Kidney (tissue), 14 donors: ENCODE results near the gene DSG2. TPM values are rescaled to one million over a fixed set of nuclear protein-coding genes. Genes with fewer than 3 reads are reported as not detected.

ENCODE experiments used
- DNase-seq, 5 donors: peaks; one replicate each; pipeline ENCODE4 v3.0.0-alpha.2; 2013 to 2020
- FAIRE-seq: peaks from 2 replicates; lab custom pipeline; 2012; peaks lifted over from hg19 to GRCh38; lab: Jason Lieb, UNC
- H3K27ac ChIP-seq, 2 donors: one replicate each; pipeline ENCODE4 v1.7.0; 2013; ENCODE audit warnings: low read depth in 2 of 2, low read length in 2 of 2, inconsistent platforms in 1 of 2
- H3K27me3 ChIP-seq: one replicate; pipeline ENCODE4 v1.7.1; 2013; ENCODE audit warnings: low read length, inconsistent platforms; ENCODE audit not compliant: control insufficient read depth, insufficient read depth
- H3K36me3 ChIP-seq, 3 donors: one replicate each; pipeline versions ENCODE4 v1.7.0 to v1.7.1; 2013; ENCODE audit warnings: low read length in 3 of 3, control low read depth in 1 of 3, inconsistent platforms in 1 of 3; ENCODE audit not compliant: insufficient read depth in 3 of 3, control insufficient read depth in 2 of 3
- H3K4me1 ChIP-seq, 3 donors: one replicate each; pipeline versions ENCODE4 v1.7.0 to v1.7.1; 2013; ENCODE audit warnings: low read length in 3 of 3, inconsistent platforms in 1 of 3, low read depth in 1 of 3; ENCODE audit not compliant: control insufficient read depth in 2 of 3, insufficient read depth in 2 of 3
- H3K4me3 ChIP-seq, 3 donors: one replicate each; pipeline versions ENCODE4 v1.7.0 to v1.8.1; 2013; ENCODE audit warnings: low read length in 3 of 3, control low read depth in 1 of 3, inconsistent platforms in 1 of 3
- H3K9ac ChIP-seq, 3 donors: one replicate each; pipeline versions ENCODE4 v1.7.0 to v1.7.1; 2013; ENCODE audit warnings: low read length in 3 of 3, control low read depth in 1 of 3, inconsistent platforms in 1 of 3
- H3K9me3 ChIP-seq, 3 donors: one replicate each; pipeline versions ENCODE4 v1.7.0 to v1.7.1; 2013; ENCODE audit warnings: low read length in 3 of 3, control low read depth in 1 of 3, inconsistent platforms in 1 of 3; ENCODE audit not compliant: control insufficient read depth in 2 of 3, insufficient read depth in 1 of 3
- intact Hi-C: fragments of 100-400 bp; cut with DNase I; formaldehyde crosslinking; loops from one replicate; pipeline ENCODE4 v1.11.1; 2022
- polyA plus RNA-seq: library from polyadenylated mRNA; stranded (reverse); fragments of 350-450 nt; fragmentation: Illumina TruSeq; extraction: RNeasy Lipid Tissue Mini Kit (QIAGEN cat#74804); gene quantifications from one replicate; pipeline ENCODE4 v1.2.3, GENCODE V29; 2014; ENCODE audit warnings: low read depth, low replicate concordance; ENCODE audit not compliant: insufficient read depth
- total RNA-seq: library from RNA; stranded (reverse); fragmentation: NEBNext Ultra II Directional; extraction: Animal tissue kit (Norgen Biotek cat#: 25700); gene quantifications from one replicate; pipeline ENCODE4 v1.2.1, GENCODE V29; 2021
- TF ChIP-seq, protein P1 (sequence below): IDR thresholded peaks from 3 replicates; pipeline ENCODE4 v1.5.1; 2012; ENCODE audit warnings: mild to moderate bottlenecking, moderate library complexity, borderline replicate concordance; ENCODE audit not compliant: insufficient read depth; ENCODE audit errors: extremely low read depth
- donor health status: control.
- donor health status: control.
- donor health status: control.
- donor health status: control.
- donor health status: control.
- donor health status: DM: yes; HTN: yes; CAD: no.
- donor health status: Normal renal cell carcinoma (clear cell type).

Gene DSG2
- total and polyA plus RNA-seq, 2 donors from 2014 or later = 20.5 to 63.0 TPM

DNA sequence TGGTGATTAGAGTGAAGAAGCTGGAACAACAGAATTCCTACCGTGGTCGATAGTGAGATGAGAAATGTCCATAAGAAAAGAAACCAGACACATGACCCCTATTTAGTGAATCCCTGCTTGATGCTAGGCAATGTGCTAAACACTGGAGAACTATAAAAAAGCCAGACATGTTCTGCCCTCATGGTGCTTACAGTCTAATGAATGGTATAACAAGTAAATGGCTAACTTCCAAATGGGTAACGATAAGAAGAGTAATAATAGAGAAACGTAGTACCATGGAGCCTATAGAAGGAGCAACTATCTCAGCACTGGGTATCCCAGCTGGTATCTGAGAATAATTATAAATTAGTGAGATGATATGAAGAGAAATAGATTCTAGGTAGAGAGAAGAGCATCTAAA is 5.0 kb downstream of the DSG2 start:
- Histone ChIP-seq H3K4me3 (no peak overlapping the region), H3K36me3 (no peaks in the 10 kb centered on the region), H3K4me1 (peaks cover 0 to 2% (median 0%) of the 10 kb centered on the region in 3 donors), H3K9me3 (no peaks in the 10 kb centered on the region), H3K27ac (no peak overlapping the region), H3K9ac (no peak overlapping the region), H3K27me3 (no peaks in the 10 kb centered on the region)
- no peak for DNase-seq
- intact Hi-C loops = no loop called here
- TF ChIP-seq, protein P1, sequence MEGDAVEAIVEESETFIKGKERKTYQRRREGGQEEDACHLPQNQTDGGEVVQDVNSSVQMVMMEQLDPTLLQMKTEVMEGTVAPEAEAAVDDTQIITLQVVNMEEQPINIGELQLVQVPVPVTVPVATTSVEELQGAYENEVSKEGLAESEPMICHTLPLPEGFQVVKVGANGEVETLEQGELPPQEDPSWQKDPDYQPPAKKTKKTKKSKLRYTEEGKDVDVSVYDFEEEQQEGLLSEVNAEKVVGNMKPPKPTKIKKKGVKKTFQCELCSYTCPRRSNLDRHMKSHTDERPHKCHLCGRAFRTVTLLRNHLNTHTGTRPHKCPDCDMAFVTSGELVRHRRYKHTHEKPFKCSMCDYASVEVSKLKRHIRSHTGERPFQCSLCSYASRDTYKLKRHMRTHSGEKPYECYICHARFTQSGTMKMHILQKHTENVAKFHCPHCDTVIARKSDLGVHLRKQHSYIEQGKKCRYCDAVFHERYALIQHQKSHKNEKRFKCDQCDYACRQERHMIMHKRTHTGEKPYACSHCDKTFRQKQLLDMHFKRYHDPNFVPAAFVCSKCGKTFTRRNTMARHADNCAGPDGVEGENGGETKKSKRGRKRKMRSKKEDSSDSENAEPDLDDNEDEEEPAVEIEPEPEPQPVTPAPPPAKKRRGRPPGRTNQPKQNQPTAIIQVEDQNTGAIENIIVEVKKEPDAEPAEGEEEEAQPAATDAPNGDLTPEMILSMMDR = no peak
- no peak for FAIRE-seq

DNA sequence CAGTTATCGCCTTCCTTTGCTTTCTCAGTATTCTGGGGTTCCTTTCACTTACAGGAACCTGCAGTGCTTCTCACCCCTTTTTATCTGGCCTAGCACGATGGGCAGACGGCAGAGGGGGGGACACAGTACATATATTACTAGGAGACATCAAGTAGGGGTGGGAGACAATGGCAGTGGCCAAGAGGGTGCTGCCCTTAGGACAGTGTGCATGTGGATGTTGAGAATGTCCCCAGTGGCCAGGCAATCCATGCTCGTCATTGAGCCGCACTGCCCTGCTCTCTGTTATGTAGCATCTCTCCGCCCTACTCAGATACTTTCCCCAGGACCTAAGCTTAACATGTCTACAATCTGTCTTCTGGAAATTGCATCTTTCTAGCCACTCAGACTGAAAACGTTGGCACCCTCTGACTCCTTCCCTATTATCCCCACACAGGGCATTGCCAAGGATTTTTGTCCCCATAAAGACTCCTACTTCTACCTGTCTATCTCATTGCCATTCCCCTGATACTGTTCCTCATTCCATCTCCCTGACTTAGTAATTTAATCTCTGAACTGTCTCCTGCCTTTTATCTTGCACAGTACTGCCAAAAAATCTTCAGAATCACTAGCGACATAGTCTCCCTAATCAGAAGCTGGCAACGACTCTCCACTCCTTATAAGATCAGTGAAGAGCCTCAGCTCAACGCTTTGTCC is 6.6 kb downstream of the DSG2 start:
- no peak for DNase-seq
- no peak overlapping the region for H3K27ac ChIP-seq
- no peak overlapping the region for H3K4me3 ChIP-seq
- no peaks in the 10 kb centered on the region for H3K36me3 ChIP-seq
- H3K9me3 ChIP-seq = no peaks in the 10 kb centered on the region
- H3K27me3 ChIP-seq = no peaks in the 10 kb centered on the region
- peaks cover 0 to 2% (median 0%) of the 10 kb centered on the region in 3 donors for H3K4me1 ChIP-seq
- TF ChIP-seq, protein P1 = no peak
- intact Hi-C loops = no loop called here
- no peak overlapping the region for H3K9ac ChIP-seq
- no peak for FAIRE-seq

DNA sequence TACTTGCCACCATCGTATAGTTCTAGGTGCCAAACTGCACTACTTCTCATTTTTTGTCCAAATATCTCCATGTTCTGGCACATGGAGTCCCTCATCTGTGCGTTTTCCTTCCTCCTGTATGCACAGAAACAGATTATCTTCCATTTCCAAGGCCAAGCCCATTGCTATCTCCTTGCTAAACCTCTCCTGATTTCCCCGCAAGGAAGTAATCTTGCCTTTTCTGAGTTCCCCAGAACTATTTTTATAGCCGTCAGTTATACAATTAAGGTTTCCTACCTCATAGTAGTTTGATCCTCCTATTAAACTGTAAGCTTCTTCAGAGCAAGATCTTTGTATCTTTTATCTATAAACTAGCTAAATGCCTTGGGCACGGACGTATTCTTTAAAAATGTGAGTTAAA is 7.2 kb downstream of the DSG2 start:
- DNase-seq = no peak
- Histone ChIP-seq H3K9me3 (no peaks in the 10 kb centered on the region), H3K36me3 (no peaks in the 10 kb centered on the region), H3K27me3 (no peaks in the 10 kb centered on the region), H3K4me1 (peaks cover 0 to 1% (median 0%) of the 10 kb centered on the region in 3 donors), H3K27ac (no peak overlapping the region), H3K4me3 (no peak overlapping the region), H3K9ac (no peak overlapping the region)
- TF ChIP-seq, protein P1 = no peak
- intact Hi-C loops = no loop called here
- FAIRE-seq = no peak
